HG02759 (cell line): ENCODE measurements around the gene ETS1.
A peak's percentile ranks its signal among the peaks of the same experiment; 100 is the strongest.

Experiments used
- ATAC-seq: cut with Tn5 transposase; IDR thresholded peaks from one replicate; pipeline ENCODE4 v1.9.1; 2021; ENCODE audit warnings: mild to moderate bottlenecking, moderate library complexity; ENCODE audit not compliant: unreplicated experiment

Gene ETS1

DNA sequence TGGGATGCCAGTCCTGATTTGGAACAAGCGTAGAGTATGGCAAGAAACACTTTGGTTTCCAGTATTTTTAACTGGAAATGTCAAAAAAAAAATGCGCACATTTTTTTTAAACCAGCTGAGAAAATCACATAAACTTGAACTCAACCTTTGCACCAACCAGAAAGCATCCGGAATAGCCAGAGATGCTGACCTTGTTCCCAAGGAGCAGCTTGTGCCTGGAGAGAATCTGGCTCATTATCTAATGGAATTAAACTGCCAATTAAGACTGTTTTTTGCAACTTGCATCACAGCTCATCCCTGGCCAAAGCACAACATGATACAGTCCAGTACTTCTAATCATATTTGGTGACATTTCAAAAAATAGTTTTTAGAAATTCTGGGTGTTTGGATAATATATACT lies 8.4 kb upstream of the ETS1 start:
- no peak for ATAC-seq

DNA sequence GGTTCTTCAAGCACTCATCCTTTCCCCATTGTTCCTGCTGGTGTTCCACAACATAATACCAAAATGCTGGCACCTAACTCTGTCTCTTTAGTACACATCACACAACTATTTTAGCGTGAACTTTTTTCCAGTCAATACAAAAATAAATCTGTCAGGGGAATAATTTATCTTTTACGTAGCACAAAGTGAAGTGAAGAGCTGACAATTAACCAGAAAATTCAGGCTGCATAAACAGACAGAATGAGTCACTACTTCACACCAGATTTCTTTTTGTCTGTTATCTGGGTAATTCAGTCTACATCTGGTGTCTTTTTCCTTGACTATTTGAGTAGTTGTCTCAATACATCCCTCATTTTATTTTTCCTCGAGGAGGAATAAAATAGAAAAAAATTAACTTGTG lies 7.9 kb upstream of the ETS1 start:
- no peak for ATAC-seq

DNA sequence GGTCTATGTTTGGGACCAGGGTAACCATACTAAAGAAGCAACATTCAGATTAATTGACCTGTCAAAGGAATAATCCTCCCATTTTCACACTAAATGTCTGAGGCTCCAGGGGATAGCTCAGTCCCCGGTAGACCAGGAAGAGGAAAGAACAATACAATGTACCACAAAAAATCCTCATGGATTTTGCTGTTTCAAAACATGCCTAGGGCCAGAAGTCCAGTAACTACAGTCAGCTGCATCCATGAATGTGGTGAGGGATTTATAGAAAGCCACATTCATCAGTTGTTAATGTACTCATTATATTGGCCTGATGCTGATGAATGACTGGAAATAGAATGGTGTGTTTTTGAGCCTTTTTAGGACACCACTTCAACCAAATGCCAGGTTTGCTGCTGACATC lies 6.9 kb upstream of the ETS1 start:
- no peak for ATAC-seq

DNA sequence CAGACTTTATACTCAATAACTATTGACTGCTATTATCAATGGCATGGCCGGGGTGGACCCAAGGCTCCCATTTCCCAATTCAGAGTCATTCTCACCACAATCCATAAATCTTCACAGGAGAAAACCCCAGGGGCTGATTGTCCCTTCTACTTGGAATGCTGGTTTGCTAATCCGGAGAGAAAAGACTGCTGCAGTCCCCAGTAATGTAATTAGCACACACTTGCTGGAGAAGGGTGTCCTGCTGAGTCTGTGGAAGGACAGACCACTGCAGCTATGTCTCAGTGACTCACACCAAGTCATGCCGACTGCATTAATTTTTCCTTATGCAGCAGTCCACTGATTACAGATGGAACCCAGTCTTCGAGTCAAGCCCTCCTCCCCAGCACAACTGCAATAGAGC lies 5.9 kb upstream of the ETS1 start:
- no peak for ATAC-seq

DNA sequence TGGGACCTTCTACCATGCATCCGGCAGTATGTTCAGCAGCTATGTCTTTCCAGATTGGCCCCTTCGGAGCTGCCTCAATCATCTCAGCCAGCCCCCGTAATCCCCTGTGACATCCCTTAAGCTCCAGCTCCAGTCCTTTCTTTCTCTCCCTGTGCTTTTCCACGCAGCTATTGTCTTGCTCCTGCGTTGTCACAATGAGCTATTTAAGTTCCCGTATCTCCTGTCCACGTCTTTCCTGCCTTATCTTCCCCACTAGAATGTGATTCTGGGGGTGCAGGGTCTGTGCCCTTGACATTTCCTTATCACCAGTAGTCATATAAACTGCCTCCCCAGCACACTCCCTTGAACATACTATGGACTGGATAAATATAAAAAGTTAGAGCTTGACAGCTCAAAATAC lies 5.1 kb upstream of the ETS1 start:
- ATAC-seq = no peak

DNA sequence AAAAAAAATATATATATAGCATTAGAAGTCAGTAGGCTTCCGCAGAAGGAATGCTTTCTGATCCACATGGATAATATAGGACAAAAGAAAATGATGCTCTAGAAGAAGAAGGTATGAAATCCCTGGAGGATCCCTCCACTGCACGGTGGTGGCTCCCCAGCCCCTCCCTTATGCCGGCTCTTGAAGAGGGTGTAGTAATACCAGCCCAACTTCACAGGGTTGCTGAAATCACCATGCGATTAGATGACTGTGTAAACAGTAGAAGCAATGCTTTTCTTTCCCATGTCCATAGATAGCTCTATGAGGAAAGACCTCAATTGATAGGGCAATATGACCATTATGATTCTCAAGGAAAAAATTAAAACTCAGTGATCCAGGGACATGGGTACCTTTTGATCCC lies 3.2 kb upstream of the ETS1 start:
- ATAC-seq = no peak

DNA sequence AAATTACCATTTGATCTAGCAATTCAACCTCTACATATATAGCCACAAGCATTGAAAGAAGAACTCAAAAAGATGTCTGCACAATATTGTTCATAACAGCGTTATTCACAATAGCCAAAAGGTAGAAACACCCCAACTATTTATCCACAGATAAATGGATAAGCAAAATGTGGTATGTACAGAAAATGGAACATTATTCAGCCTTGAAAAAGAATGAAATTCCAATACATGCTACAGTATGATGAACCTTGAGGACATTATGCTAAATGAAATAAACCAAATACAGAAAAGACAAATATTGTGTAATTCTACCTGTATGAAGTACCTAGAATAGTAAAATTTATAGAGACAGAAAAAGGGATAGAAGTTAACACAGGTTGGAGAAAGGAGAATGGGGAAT lies 2.6 kb upstream of the ETS1 start:
- ATAC-seq = no peak

DNA sequence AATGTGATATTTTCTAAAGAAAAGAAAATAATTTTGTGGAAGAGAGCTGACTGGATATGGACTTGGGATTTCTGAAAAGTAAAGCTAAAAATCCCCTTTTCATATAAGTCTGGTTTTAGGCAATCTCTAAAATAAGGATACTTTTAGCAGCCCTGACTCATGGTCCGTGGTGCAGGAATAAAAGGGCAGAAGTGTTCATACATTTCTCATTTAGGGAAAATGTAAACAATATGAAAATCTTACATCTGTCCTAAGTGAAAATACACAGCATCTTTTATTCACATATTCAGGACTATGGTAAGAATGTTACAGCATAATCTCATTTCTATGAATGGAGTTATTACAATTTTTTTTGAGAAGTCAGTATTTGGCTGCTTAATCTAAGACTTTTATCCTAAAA lies 735 bp upstream of the ETS1 start:
- no peak for ATAC-seq

DNA sequence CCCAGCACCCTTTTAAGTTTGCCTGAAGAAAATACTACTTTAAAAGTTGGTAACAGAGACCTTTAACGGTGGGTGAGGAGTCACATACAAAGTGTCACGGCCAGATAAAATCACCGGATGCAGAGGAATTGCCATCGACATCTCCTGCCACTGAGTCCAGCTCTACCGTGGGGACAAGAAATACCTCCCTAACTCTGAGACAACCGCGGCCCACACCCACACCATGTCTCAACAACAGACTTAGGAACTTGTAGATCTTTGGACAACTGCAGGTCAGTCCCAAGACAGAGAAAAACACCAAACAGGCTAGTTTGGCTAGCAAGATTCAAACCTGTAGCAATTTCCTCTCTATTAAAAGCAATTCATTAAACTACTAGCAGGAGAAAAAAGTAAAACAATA lies 669 bp downstream of the ETS1 start:
- ATAC-seq = no peak

DNA sequence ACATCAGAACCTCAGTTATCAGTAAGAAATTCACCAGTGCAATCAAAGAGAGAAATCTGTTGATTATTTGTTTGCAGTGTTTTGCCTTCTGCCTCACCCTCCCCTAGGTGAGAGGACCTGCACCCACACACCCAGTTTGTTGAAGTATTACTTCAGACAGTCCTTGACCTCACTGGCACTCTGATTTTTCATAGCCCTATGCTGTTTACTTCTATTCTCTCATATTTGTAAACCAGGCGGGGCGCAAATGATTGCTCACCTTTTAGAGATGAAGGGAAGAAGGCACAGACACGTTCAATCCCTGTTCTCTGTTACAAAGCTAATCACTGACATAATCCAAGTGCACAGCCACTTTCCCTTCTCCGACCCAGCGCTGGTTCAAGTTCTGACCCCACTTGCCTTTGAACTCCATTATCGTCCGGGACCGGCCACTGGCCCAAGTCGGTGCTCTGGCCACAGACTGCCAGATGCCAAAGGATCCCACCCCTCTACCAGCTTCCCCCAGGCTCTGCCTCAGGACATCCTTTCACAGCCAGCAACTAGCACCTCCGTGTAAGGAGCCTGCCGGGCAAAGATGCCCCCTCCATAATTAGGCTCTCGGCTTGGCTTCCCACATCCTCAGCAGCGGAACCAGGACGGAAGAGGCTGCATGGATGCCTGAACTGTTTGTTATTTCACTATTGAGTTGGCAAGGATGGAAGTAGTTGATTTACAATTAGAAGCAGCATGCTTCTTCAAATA lies 1.7 kb downstream of the ETS1 start:
- no peak for ATAC-seq

DNA sequence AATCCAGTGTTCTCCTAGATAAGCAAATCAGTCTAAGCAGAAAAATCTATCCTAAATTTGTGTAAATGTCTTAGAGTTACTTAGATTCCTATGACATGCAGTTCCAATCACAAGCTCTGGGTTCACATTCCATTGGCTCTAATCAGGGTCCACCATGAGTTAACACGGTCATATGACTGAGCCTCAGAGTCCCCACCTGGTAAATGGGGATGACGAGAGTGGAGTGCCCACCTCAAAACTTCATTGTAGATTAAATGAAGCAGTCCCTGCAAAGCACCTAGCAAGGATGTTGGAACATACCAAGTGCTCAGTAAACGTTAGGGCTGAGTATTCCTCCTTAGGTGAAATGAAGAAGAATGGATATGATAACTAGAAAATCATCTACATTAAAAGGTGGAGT lies 3.1 kb downstream of the ETS1 start:
- no peak for ATAC-seq

DNA sequence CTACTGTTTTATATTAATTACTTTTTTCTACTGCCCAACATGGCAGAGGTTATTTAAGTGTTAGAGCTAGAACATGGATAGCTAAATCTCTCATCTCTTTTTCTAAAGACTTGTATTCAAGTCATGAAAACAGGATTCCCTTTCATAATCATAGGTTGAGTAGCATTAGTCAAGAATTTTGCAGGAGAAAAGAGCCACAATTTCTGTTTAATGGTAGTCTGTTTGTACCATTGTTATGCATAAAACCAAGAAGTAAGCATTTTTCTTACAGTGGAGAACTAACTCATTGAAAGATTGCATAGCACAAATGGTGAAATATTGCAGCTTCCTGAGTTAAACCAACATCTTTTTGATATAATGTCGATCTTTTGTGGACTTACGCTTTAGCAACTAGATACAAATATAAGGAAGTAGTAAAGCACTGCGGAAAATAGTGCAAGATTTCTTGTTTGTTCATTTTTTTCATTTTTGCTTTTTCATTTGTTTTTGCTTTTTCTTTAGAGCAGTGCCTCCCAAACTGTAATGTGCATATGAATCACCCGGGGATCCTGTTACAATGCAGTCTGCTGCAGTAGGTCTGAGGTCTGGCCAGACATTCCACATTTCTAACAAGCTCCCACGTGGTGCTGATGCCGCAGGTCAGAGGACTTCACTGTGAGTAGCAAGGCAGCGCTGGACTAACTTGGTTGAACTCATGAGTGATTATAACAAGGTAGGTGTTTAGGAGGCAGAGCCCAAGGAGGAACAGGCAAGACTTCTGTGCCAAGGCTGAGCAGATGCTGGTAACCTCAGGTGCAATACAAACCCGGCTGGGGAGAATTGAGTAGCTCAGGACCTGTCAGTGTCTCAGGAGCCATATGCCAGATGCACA lies 4.6 kb downstream of the ETS1 start:
- ATAC-seq = no peak

DNA sequence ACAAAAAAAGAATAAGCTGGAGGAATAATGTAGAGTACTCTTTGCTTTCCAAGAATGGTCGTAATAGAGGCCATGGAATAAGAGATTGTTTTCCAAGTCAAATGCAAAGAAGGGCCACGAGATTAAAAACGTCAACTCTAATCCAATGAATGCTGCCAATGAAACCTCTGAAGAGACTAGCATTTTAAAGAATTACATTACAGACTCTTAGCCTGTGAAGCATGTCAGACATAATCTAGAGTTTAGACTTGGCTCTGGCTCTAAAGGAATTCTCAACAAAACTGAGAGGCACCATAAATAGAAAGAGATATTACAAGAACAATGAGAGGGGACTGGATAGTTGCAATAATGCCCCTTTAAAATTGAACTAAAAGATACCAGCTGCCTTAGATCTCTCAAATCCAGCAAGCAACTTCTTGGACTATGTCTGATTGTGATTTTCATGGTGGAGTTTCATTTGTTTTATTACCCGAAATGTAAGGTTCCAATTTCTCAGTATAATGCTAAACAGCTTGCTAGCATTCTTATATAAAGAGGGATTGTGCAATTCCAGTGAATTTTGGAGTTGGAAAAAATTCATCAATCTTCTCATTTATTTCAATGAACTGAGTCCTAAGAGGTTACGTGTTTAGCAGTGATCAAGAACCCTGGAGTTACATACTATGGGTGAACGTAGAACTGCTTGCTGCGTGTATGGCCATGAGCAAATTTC lies 5.6 kb downstream of the ETS1 start:
- no peak for ATAC-seq

DNA sequence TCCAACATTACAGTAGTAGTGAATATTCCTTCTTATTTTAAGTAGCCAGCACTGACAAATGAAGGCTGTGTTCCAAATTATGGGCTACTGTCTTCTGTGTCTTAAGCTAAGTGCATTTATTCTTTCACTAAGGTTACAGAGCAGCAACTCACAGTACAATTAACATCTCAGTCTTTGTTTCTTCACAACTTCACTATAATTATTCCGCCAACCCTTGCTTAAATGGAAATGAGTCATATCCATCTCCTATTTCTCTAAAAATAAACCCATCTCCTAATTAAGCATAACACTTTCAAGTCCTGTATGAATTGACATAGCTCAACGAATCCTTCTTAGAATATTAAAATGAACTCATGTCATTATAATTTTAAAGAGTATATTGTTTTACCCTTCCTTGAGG lies 6.7 kb downstream of the ETS1 start:
- ATAC-seq = no peak

DNA sequence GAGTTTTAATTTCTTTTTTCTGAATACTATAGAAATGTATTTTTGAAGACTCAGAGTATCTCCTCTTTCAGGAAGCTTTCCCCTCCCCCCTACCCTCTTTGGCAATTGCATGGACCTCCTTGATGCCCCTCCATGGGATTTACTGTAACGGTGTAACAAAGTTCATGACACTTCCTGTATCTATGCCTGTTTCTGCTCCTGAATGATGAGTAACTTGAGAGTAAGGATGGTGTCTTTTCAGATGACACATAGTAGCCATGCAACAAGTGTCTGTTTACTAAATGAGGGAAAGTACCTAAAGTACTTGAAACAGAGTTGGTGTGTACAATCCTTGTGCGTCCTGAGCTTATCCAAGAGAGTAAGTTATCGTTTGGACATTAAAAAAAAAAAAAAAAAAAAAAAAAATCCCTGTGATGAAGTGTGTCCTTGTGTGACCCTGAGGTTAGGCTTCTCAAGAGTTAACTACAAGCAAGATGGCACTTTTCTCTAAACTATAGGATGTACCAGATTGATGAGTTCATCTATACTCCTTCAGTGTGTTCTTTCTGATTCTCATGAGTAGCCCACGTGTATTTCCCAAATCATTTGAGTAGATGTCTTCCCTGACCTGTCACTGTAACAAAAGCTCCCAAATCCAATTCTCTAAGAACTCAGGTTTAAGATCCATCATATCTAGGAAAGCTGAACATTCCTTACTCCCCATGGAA lies 7.4 kb downstream of the ETS1 start:
- peak; percentile 65 for ATAC-seq

DNA sequence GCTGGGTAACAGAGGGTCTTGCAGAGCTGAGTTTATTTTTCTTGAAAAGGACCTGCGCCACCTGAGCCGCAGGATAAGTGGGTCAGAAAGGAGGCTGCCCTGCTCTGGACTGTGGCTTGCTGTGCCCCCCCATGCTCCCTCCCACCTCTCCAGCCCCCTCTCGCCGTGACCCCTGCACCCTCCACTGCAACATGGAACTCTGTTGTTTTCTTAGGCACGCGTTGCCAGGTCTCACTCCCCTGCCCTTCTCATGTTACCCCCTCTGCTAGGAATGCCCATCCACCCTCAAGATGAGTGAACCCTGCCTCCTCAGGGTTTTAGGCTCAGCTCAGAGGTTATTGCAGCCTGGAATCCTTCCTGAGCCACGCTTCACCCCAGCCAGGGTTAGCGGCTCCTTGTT lies 10.8 kb downstream of the ETS1 start:
- ATAC-seq = no peak

DNA sequence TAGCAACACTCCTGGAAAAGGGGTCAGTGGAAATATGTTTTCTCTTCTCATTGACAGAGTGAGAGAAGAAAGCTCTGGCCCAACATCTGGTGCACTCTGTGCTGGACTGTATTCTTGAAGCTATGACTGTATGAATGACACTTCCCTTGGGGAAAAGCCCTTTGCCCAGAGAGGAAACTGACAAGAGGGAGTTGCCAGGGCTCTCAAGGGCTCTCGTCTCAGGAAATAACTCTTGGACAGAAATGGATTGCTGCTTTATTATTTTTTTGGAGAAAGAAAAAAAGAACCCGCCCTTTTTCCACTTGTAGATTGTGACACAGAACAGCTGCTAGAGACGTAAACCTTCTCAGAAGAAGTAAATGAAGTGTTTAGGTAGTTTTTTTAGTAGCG lies 11.4 kb downstream of the ETS1 start:
- ATAC-seq = no peak

DNA sequence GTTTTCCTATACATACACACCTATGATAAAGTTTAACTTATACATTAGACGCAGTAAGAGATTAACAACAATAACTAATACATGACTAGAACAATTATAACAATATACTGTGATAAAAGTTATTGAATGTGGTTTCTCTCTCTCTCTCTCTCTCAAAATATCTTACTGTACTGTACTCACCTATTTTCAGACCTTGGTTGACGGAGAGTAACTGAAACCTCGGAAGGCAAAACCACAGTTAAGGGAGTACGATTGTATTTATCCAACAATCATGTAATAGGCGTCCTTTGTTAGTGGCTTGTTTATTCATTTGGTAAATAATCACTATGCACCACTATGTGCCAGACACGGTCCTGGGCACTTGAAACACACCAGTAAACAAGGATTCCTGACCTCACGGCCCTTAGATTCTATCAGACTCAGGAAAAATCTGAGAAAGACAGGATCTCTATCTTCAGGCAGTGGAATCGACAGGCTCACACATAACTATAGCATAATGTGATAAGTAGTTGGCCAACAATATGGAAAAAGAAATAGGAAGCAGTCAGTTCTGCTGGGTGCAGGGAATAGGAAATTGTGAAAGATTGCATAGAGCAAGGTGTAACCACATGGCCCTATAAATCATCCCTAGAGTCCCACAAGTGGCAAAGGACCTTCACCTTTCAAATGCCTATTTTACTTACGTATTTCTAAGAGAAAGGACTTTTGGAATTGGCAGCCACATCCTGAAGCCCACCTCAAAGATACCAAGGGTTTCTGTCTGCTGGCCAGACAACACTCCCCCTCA lies 12.0 kb downstream of the ETS1 start:
- ATAC-seq = no peak

DNA sequence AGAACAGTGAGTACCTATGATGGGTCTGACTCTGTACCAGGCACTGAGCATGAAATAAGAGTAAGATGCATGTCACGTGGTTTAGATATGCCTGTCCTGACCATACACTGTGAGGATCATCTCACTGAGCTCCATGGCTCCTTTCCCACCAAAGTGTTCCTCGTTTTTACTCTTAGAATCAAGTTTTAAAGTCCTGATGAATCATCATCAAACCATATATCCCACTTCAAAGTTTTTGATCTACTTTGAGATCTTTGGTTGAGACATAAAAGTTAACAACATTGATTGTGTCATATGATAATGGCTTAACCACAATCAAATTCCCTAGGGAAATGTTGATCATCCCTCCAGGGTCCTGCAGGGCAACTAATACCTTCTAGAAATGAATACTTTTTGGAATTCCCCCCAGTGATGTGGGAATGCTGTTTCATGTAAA lies 12.8 kb downstream of the ETS1 start:
- ATAC-seq = no peak

DNA sequence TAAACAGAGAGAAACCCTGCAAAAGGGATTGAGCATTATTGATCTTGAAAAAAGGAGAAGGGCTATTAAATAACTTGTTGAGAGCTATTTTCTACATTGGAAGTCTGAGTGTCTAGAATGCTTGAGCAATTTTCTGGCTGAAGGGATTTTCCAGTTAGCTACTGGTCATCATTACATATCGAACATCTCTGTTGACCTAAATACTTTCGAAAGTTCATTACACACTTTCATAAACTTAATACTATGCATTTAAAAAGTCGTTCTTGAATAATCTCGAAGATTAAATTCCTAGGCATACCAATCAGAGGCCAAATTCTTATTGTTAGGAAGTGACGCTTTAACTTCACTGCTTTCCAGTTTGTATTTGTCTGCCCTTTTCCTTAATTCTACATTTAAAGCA lies 13.7 kb downstream of the ETS1 start:
- ATAC-seq = no peak
